ENCODE measurements around the gene TAS2R41.
"Not testable (repeated sequence)": the region's sequence is repeated elsewhere in the genome, so short reads cannot be mapped to it uniquely, and the experiment has no call there.

The TAS2R41 gene

GRCh38 chr7:143518521-143518920 lies 40.8 kb downstream of the TAS2R41 start:
- H3K36me3 ChIP-seq (ENCODE audit: control insufficient read depth, insufficient read depth, low read length) = no peaks in the 10 kb centered on the region
- no peaks in the 10 kb centered on the region for H3K4me1 ChIP-seq (ENCODE audit: control insufficient read depth, insufficient read depth, low read length)
- H3K27me3 ChIP-seq (ENCODE audit: control insufficient read depth, insufficient read depth, low read length) = no peaks in the 10 kb centered on the region
- no peak overlapping the region for H3K27ac ChIP-seq (ENCODE audit: low read depth, low read length)
- H3K9ac ChIP-seq (ENCODE audit: low read length) = no peak overlapping the region
- H3K4me3 ChIP-seq (ENCODE audit: low read length) = no peak overlapping the region

GRCh38 chr7:143518941-143519340 lies 41.3 kb downstream of the TAS2R41 start:
- H3K4me3 ChIP-seq (ENCODE audit: low read length) = no peak overlapping the region
- no peaks in the 10 kb centered on the region for H3K27me3 ChIP-seq (ENCODE audit: control insufficient read depth, insufficient read depth, low read length)
- no peaks in the 10 kb centered on the region for H3K4me1 ChIP-seq (ENCODE audit: control insufficient read depth, insufficient read depth, low read length)
- no peak overlapping the region for H3K27ac ChIP-seq (ENCODE audit: low read depth, low read length)
- H3K9ac ChIP-seq (ENCODE audit: low read length) = no peak overlapping the region
- no peaks in the 10 kb centered on the region for H3K36me3 ChIP-seq (ENCODE audit: control insufficient read depth, insufficient read depth, low read length)

GRCh38 chr7:143519411-143520131 lies 41.9 kb downstream of the TAS2R41 start:
- H3K9ac ChIP-seq (ENCODE audit: low read length) = no peak overlapping the region
- no peak overlapping the region for H3K27ac ChIP-seq (ENCODE audit: low read depth, low read length)
- no peaks in the 10 kb centered on the region for H3K4me1 ChIP-seq (ENCODE audit: control insufficient read depth, insufficient read depth, low read length)
- no peak overlapping the region for H3K4me3 ChIP-seq (ENCODE audit: low read length)
- H3K36me3 ChIP-seq (ENCODE audit: control insufficient read depth, insufficient read depth, low read length) = no peaks in the 10 kb centered on the region
- no peaks in the 10 kb centered on the region for H3K27me3 ChIP-seq (ENCODE audit: control insufficient read depth, insufficient read depth, low read length)

DNA sequence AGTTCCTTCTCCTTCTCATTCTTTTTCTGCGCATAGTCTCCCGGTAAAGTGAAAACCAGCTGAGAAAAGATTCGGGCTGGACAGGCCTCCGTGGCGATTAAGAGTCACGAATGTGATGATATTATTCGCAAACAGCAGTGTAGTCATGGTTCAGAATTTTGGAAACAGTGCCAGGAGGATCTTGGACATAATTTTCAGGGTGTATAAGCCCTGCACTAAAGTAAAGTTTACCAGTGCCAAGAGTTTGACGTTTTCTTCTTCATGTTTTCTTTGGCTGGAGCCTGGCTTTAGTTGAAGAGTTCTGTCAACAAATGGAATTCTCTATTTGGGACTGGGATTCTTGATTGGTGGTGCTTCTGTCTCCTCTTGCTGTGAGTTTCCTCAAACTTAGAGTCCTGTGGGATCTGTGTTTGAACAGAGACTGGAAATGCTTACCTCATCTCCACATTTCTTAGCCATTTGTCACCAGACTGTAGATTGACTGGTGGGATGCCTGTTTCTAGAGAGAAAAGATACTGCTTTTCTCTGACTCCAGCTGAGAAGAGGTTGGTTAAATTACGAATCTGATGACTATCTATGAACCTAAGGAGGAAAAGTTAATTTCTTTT lies 44.7 kb downstream of the TAS2R41 start:
- H3K4me1 ChIP-seq (ENCODE audit: control insufficient read depth, insufficient read depth, low read length); H3K27ac ChIP-seq (ENCODE audit: low read depth, low read length); H3K36me3 ChIP-seq (ENCODE audit: control insufficient read depth, insufficient read depth, low read length); H3K4me3 ChIP-seq (ENCODE audit: low read length); H3K9ac ChIP-seq (ENCODE audit: low read length); H3K27me3 ChIP-seq (ENCODE audit: control insufficient read depth, insufficient read depth, low read length): not testable (repeated sequence)

Measured in rectal smooth muscle tissue (tissue), 1 donor.